ENCODE results near the gene DHX15.

GRCh38 chr4:24589448-24589847 lies 5.1 kb upstream of the DHX15 start:
- TF ChIP-seq CTCF (IDR thresholded peaks at IDR 0.05; ENCODE audit: insufficient read depth, low read depth, low read length): no peak
- no peak for TF ChIP-seq EZH2 (IDR thresholded peaks at IDR 0.05; ENCODE audit: insufficient read depth, low read length)

Data from astrocyte (in vitro differentiated cells and primary cell).